ENCODE measurements around the gene SERPINA9. TPM values are rescaled to one million over a fixed set of nuclear protein-coding genes. Genes with fewer than 3 reads are reported as not detected.

The SERPINA9 gene
- total RNA-seq, 2 donors from 2014 or later = not detected

DNA sequence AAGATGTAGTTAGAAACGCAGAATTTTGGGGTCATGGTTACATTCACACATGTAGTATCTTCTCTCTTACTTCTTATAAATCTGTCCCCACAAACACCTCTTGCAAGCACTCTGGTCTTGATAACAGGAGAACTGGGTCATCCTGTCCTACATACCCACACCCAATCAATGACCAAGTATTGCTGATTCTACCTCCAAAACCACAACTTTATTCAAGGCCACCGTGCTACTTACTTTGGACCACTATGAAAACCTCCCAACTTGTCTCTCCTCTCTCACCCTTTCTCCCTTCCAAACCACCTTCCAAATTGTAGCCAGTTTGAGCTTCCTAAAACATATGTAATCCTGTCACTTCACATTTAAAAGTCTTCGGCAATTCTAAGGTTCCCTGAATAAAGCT, 28.8 kb downstream of the SERPINA9 start:
- Histone ChIP-seq H3K4me1 (replicated peaks) (no peaks in the 10 kb centered on the region), H3K27ac (no peak overlapping the region), H3K4me3 (no peak overlapping the region), H3K9me3 (no peaks in the 10 kb centered on the region), H3K36me3 (no peaks in the 10 kb centered on the region), H3K27me3 (replicated peaks; ENCODE audit: insufficient read depth) (no peaks in the 10 kb centered on the region)
- TF ChIP-seq POLR2A (IDR thresholded peaks at IDR 0.05) (no peak), POLR2AphosphoS5 (IDR thresholded peaks at IDR 0.05) (no peak)
- TF ChIP-seq, protein P1, sequence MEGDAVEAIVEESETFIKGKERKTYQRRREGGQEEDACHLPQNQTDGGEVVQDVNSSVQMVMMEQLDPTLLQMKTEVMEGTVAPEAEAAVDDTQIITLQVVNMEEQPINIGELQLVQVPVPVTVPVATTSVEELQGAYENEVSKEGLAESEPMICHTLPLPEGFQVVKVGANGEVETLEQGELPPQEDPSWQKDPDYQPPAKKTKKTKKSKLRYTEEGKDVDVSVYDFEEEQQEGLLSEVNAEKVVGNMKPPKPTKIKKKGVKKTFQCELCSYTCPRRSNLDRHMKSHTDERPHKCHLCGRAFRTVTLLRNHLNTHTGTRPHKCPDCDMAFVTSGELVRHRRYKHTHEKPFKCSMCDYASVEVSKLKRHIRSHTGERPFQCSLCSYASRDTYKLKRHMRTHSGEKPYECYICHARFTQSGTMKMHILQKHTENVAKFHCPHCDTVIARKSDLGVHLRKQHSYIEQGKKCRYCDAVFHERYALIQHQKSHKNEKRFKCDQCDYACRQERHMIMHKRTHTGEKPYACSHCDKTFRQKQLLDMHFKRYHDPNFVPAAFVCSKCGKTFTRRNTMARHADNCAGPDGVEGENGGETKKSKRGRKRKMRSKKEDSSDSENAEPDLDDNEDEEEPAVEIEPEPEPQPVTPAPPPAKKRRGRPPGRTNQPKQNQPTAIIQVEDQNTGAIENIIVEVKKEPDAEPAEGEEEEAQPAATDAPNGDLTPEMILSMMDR (IDR thresholded peaks at IDR 0.05) = no peak
- intact Hi-C loops (cut with DNase I) = no loop called here
- DNase-seq (ENCODE audit: low spot score) = no peak
- 58% methylated on average over 3 of the region's 3 CpGs for WGBS

DNA sequence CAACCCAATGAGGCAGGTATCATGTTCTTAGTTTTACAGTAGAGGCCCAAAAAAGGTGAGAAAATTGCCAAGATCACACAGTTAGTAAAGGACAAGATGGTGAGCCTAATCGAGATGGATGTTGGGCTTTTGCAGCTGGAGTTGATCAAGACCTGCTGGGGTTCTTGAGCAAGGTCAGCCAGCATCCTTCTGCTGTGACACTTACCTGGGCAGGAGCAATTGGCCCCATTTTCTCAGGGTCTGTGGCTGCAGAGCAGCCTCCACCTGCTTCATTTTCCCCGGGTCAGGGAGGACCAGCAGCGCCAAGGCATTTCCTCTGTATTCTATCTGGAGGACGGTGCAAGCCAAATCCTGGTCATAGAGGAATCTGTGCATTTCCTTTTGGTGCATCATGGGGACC, 29.9 kb downstream of the SERPINA9 start:
- TF ChIP-seq POLR2AphosphoS5 (IDR thresholded peaks at IDR 0.05) (no peak), POLR2A (IDR thresholded peaks at IDR 0.05) (no peak)
- TF ChIP-seq, protein P1 (IDR thresholded peaks at IDR 0.05) = no peak
- DNase-seq (ENCODE audit: low spot score) = no peak

DNA sequence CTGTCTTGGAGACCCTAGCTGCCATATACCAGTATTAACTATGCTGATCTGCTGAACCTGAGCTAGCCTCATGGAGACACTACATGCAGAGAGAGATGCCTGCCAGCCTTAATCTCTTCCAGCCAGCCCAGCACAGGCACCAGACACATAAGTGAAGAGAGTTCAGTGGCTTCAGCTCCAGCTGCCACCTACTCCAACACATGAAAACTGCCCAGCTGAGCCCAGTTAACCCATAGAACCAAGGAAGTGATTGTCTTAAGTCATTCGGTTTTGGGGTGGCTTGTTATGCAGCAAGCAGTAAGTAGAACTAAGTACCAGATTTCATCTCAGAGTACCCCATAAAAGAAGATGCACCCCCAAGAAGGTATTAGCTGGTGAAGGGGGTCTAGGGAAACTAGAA, 31.0 kb downstream of the SERPINA9 start:
- Histone ChIP-seq H3K4me1 (replicated peaks) (no peaks in the 10 kb centered on the region), H3K27me3 (replicated peaks; ENCODE audit: insufficient read depth) (no peaks in the 10 kb centered on the region), H3K36me3 (no peaks in the 10 kb centered on the region), H3K27ac (no peak overlapping the region), H3K4me3 (no peak overlapping the region), H3K9me3 (no peaks in the 10 kb centered on the region)
- no peak for DNase-seq (ENCODE audit: low spot score)
- 92% methylated on average over 1 of the region's 1 CpG for WGBS
- intact Hi-C loops (cut with DNase I) = no loop called here
- TF ChIP-seq, protein P1 (IDR thresholded peaks at IDR 0.05) = no peak
- no peak for TF ChIP-seq POLR2A (IDR thresholded peaks at IDR 0.05)

More for the DNA sequence above, 29.9 kb downstream of the SERPINA9 start:
- intact Hi-C loops (cut with DNase I) = no loop called here
- H3K9me3 ChIP-seq = no peaks in the 10 kb centered on the region
- 96% methylated on average over 4 of the region's 4 CpGs for WGBS
- no peak overlapping the region for H3K27ac ChIP-seq
- no peaks in the 10 kb centered on the region for H3K36me3 ChIP-seq
- no peak overlapping the region for H3K4me3 ChIP-seq
- no peaks in the 10 kb centered on the region for H3K27me3 ChIP-seq (replicated peaks; ENCODE audit: insufficient read depth)
- no peaks in the 10 kb centered on the region for H3K4me1 ChIP-seq (replicated peaks)

DNA sequence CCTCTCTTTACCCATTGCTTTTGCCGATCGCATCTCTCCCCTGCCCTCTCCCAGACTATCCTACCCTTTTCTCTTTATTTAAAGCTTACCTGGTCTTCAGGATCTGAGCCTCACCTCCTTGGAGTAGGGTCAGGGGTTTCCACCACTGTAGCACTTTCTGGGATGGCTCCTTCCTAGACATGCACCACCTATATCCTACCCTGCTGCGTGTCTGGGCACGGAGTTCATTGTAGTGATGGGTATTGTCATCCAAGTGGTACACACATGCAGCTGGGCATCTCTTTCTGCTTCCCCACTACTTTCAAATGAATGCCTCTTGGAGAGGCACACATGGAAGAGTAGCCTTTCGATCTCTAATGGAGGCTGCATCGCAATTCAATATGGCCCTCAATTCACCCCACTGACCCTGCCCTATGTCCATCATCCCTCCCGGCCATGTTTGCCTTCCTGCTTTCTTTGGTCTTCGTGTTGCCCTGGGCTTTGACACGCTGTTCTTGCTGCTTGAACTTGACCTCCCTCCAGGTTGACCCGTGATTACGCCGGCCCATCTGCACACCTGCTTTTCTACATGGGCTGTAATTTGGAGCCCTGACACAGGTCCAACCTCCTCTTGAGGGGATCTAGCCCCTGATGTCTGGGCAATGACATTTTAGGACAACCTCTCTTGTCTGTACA, 34.3 kb downstream of the SERPINA9 start:
- no peak overlapping the region for H3K27ac ChIP-seq
- no peak for DNase-seq (ENCODE audit: low spot score)
- intact Hi-C loops (cut with DNase I) = no loop called here
- H3K4me1 ChIP-seq (replicated peaks) = no peaks in the 10 kb centered on the region
- no peaks in the 10 kb centered on the region for H3K27me3 ChIP-seq (replicated peaks; ENCODE audit: insufficient read depth)
- no peaks in the 10 kb centered on the region for H3K36me3 ChIP-seq
- 97% methylated on average over 12 of the region's 12 CpGs for WGBS
- no peaks in the 10 kb centered on the region for H3K9me3 ChIP-seq
- no peak overlapping the region for H3K4me3 ChIP-seq
- TF ChIP-seq, protein P1 (IDR thresholded peaks at IDR 0.05) = no peak
- TF ChIP-seq POLR2A (IDR thresholded peaks at IDR 0.05) (no peak), POLR2AphosphoS5 (IDR thresholded peaks at IDR 0.05) (no peak)

DNA sequence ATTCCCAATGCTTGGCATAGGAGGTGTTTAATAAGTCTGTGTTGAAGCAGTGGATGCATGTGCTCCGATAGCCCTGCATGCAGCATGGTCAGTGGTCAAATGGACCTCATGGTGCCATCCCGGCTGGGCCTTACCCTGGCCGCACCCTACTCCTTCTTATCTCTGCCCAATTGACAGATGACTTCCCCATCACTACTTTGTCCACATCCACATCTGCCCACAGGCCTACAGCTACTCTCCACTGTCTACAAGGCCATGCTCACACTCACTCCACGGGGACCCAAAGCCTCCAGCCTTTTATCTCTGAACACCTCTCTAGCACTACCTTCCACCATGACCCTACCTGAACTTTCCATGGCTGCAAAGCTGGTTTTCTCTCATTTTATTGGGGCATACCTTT, 34.9 kb downstream of the SERPINA9 start:
- no peaks in the 10 kb centered on the region for H3K9me3 ChIP-seq
- H3K27ac ChIP-seq = no peak overlapping the region
- H3K4me1 ChIP-seq (replicated peaks) = no peaks in the 10 kb centered on the region
- TF ChIP-seq POLR2AphosphoS5 (IDR thresholded peaks at IDR 0.05) (no peak), POLR2A (IDR thresholded peaks at IDR 0.05) (no peak)
- TF ChIP-seq, protein P1 (IDR thresholded peaks at IDR 0.05) = no peak
- no peak for DNase-seq (ENCODE audit: low spot score)
- H3K27me3 ChIP-seq (replicated peaks; ENCODE audit: insufficient read depth) = no peaks in the 10 kb centered on the region
- H3K4me3 ChIP-seq = no peak overlapping the region
- 91% methylated on average over 4 of the region's 4 CpGs for WGBS
- H3K36me3 ChIP-seq = no peaks in the 10 kb centered on the region
- intact Hi-C loops (cut with DNase I) = no loop called here
